CD4-positive, alpha-beta T cell (primary cell): ENCODE measurements around the gene MACROD2. TPM values are rescaled to one million over a fixed set of nuclear protein-coding genes. Genes with fewer than 3 reads are reported as not detected.

Experiments used
- ATAC-seq: fragments of 200-7000 bp; cut with Tn5 transposase; one replicate; pipeline ENCODE4 v1.10.0; 2022; ENCODE audit warnings: mild to moderate bottlenecking; ENCODE audit not compliant: poor library complexity
- CTCF ChIA-PET: fragments of 350-600 bp; sonication (Branson Sonifier 250); formaldehyde crosslinking; loops from one replicate; lab custom pipeline; 2021; ENCODE audit warnings: antibody characterized with exemption, inconsistent platforms; lab: Charles Lee
- POLR2A ChIA-PET: fragments of 350-600 bp; sonication (Branson Sonifier 250); formaldehyde crosslinking; loops from one replicate; lab custom pipeline; 2021; ENCODE audit warnings: antibody characterized with exemption, inconsistent platforms; lab: Charles Lee
- DNase-seq, 14 experiments: peaks; one replicate each; pipeline ENCODE4 v3.0.0-alpha.2; 2013 to 2020; ENCODE audit warnings: mixed read lengths in 2 of 14
- H3K27ac ChIP-seq, 2 donors: one replicate each; pipeline versions ENCODE4 v1.5.1 to v1.7.0; 2013; ENCODE audit warnings: low read length in 2 of 2, low read depth in 1 of 2, mild to moderate bottlenecking in 1 of 2
- H3K27me3 ChIP-seq, 2 experiments: 1 replicate in 1 of 2; 2 replicates in 1 of 2; pipeline versions ENCODE4 v1.6.1 to v1.7.0; 2013; ENCODE audit warnings: low read length in 2 of 2, control low read depth in 1 of 2, mild to moderate bottlenecking in 1 of 2, moderate library complexity in 1 of 2; ENCODE audit not compliant: insufficient read depth in 2 of 2, control insufficient read depth in 1 of 2
- H3K36me3 ChIP-seq: one replicate; pipeline ENCODE4 v1.6.1; 2013; ENCODE audit warnings: low read length, control low read depth; ENCODE audit not compliant: insufficient read depth
- H3K4me1 ChIP-seq: one replicate; pipeline ENCODE4 v1.6.1; 2013; ENCODE audit warnings: low read length, control low read depth; ENCODE audit not compliant: insufficient read depth
- H3K4me3 ChIP-seq: one replicate; pipeline ENCODE4 v1.5.1; 2013; ENCODE audit warnings: mild to moderate bottlenecking, low read length, moderate library complexity
- H3K9me3 ChIP-seq, 2 experiments: 1 replicate in 1 of 2; 2 replicates in 1 of 2; pipeline versions ENCODE4 v1.6.1 to v1.7.0; 2013; ENCODE audit warnings: low read length in 2 of 2, mild to moderate bottlenecking in 2 of 2, control low read depth in 1 of 2, moderate library complexity in 1 of 2; ENCODE audit not compliant: control insufficient read depth in 1 of 2, insufficient read depth in 1 of 2
- H3K27ac Mint-ChIP-seq: one replicate; pipeline ENCODE4 v1.8.0; 2020; ENCODE audit warnings: mixed read lengths
- H3K27me3 Mint-ChIP-seq: one replicate; pipeline ENCODE4 v1.8.0; 2021; ENCODE audit warnings: mixed read lengths
- H3K36me3 Mint-ChIP-seq: one replicate; pipeline ENCODE4 v1.8.0; 2021; ENCODE audit warnings: low read depth, mixed read lengths
- H3K4me1 Mint-ChIP-seq: one replicate; pipeline ENCODE4 v1.8.0; 2021; ENCODE audit warnings: low read depth, mixed read lengths
- H3K4me3 Mint-ChIP-seq: one replicate; pipeline ENCODE4 v1.8.0; 2020; ENCODE audit warnings: mild to moderate bottlenecking, mixed read lengths
- H3K9me3 Mint-ChIP-seq: one replicate; pipeline ENCODE4 v1.8.0; 2020; ENCODE audit warnings: mixed read lengths
- CTCF ChIP-seq: fragments of 200-600 bp; IDR thresholded peaks from one replicate; pipeline ENCODE4 v1.8.0; 2022; ENCODE audit warnings: antibody characterized with exemption, mild to moderate bottlenecking
- intact Hi-C, 2 experiments: fragments of 100-400 bp; cut with DNase I in 1 of 2; cut with micrococcal nuclease in 1 of 2; formaldehyde crosslinking; loops; one replicate each; pipeline versions ENCODE4 v1.15.1 to v1.9.0; 2023 to 2025; cut with DNase I, micrococcal nuclease
- total RNA-seq, 174 experiments: library from RNA in 2 of 174; stranded (reverse) in 2 of 174; gene quantifications; one replicate each; pipeline ENCODE4 v1.2.3 and lab custom pipeline; 2021 to 2026

The MACROD2 gene
- total RNA-seq, 2 experiments from 2014 or later: not detected

GRCh38 chr20:14691994-14692393, 696.7 kb downstream of the MACROD2 start:
- ChIA-PET POLR2A (no interaction called here), CTCF (no interaction called here)
- TF ChIP-seq CTCF: no peak
- no peaks in the 10 kb centered on the region for H3K27me3 Mint-ChIP-seq
- no peak overlapping the region for H3K27ac Mint-ChIP-seq
- H3K36me3 Mint-ChIP-seq: no peaks in the 10 kb centered on the region
- H3K36me3 ChIP-seq: no peaks in the 10 kb centered on the region
- no peak for ATAC-seq
- H3K4me1 ChIP-seq: no peaks in the 10 kb centered on the region
- no peak overlapping the region for H3K4me3 ChIP-seq
- H3K27me3 ChIP-seq: no peaks in the 10 kb centered on the region
- no peaks in the 10 kb centered on the region for H3K4me1 Mint-ChIP-seq
- H3K27ac ChIP-seq: no peak overlapping the region
- no peak for DNase-seq
- H3K4me3 Mint-ChIP-seq: no peak overlapping the region
- peaks cover 0 to 5% of the 10 kb centered on the region in 2 experiments for H3K9me3 ChIP-seq
- no peaks in the 10 kb centered on the region for H3K9me3 Mint-ChIP-seq
- intact Hi-C loops: no loop called here

GRCh38 chr20:14696478-14696877, 701.2 kb downstream of the MACROD2 start:
- no peak overlapping the region for H3K27ac ChIP-seq
- ChIA-PET CTCF (no interaction called here), POLR2A (no interaction called here)
- H3K4me3 ChIP-seq: no peak overlapping the region
- ATAC-seq (no peak), DNase-seq (no peak)
- Mint-ChIP-seq H3K27me3 (no peaks in the 10 kb centered on the region), H3K27ac (no peak overlapping the region), H3K4me1 (no peaks in the 10 kb centered on the region), H3K9me3 (no peaks in the 10 kb centered on the region), H3K4me3 (no peak overlapping the region), H3K36me3 (no peaks in the 10 kb centered on the region)
- H3K4me1 ChIP-seq: no peaks in the 10 kb centered on the region
- no peaks in the 10 kb centered on the region for H3K27me3 ChIP-seq
- no peaks in the 10 kb centered on the region for H3K36me3 ChIP-seq
- intact Hi-C loops: no loop called here
- no peaks in the 10 kb centered on the region for H3K9me3 ChIP-seq
- TF ChIP-seq CTCF: no peak

GRCh38 chr20:14696937-14697336, 701.6 kb downstream of the MACROD2 start:
- Mint-ChIP-seq H3K4me1 (no peaks in the 10 kb centered on the region), H3K4me3 (no peak overlapping the region), H3K27me3 (no peaks in the 10 kb centered on the region), H3K36me3 (no peaks in the 10 kb centered on the region), H3K27ac (no peak overlapping the region), H3K9me3 (no peaks in the 10 kb centered on the region)
- DNase-seq: no peak
- ATAC-seq: no peak
- no peak overlapping the region for H3K27ac ChIP-seq
- ChIA-PET POLR2A (no interaction called here), CTCF (no interaction called here)
- no peaks in the 10 kb centered on the region for H3K4me1 ChIP-seq
- H3K36me3 ChIP-seq: no peaks in the 10 kb centered on the region
- H3K4me3 ChIP-seq: no peak overlapping the region
- intact Hi-C loops: no loop called here
- no peak for TF ChIP-seq CTCF
- no peaks in the 10 kb centered on the region for H3K27me3 ChIP-seq
- no peaks in the 10 kb centered on the region for H3K9me3 ChIP-seq
